K562 (cell line): ENCODE measurements around the gene TRDMT1. TPM values are rescaled to one million over a fixed set of nuclear protein-coding genes. Genes with fewer than 3 reads are reported as not detected.
A peak's percentile ranks its signal among the peaks of the same experiment; 100 is the strongest.

Experiments
- ARID4B ChIP-seq: sonication (generic); formaldehyde crosslinking; IDR thresholded peaks from 2 replicates; pipeline ENCODE4 v1.8.0; 2022; ENCODE audit warnings: mild to moderate bottlenecking, missing genetic modification reagents
- CCAR2 ChIP-seq: fragments of 200-400 bp; formaldehyde crosslinking; IDR thresholded peaks from 2 replicates; pipeline ENCODE4 v1.6.1; 2017; ENCODE audit warnings: mild to moderate bottlenecking, low read depth, low read length
- DIDO1 ChIP-seq: fragments of 450-650 bp; IDR thresholded peaks from 2 replicates; pipeline ENCODE4 v1.6.1; 2016; ENCODE audit warnings: low read depth, missing biosample characterization, missing genetic modification characterization
- FOXK2 ChIP-seq, 2 experiments: fragments of 450-650 bp; IDR thresholded peaks in 1 of 2; conservative IDR thresholded peaks in 1 of 2; 2 replicates each; pipeline ENCODE4 v1.6.1; 2016; ENCODE audit warnings: low read depth in 2 of 2, mild to moderate bottlenecking in 1 of 2
- HMG20A ChIP-seq: fragments of 450-650 bp; formaldehyde crosslinking; conservative IDR thresholded peaks from 2 replicates; pipeline ENCODE4 v1.4.0; 2020; ENCODE audit warnings: mild to moderate bottlenecking, mixed read lengths
- KDM1A ChIP-seq, 2 experiments: fragments of 450-650 bp; IDR thresholded peaks; 2 replicates each; pipeline ENCODE4 v1.6.1; 2016; ENCODE audit warnings: mild to moderate bottlenecking in 2 of 2
- MYNN ChIP-seq, 2 experiments: sonication (generic); formaldehyde crosslinking in 1 of 2; IDR thresholded peaks; 2 replicates each; pipeline versions ENCODE4 v1.5.0 to v1.6.1; 2016 to 2020; ENCODE audit warnings: antibody characterized with exemption in 1 of 2, missing genetic modification reagents in 1 of 2
- NONO ChIP-seq, 2 experiments: fragments of 200-400 bp in 1 of 2; fragments of 450-650 bp in 1 of 2; formaldehyde crosslinking in 1 of 2; IDR thresholded peaks; 2 replicates each; pipeline ENCODE4 v1.6.1; 2017; ENCODE audit warnings: low read depth in 2 of 2, mild to moderate bottlenecking in 2 of 2, moderate library complexity in 2 of 2, low read length in 1 of 2
- NR3C1 ChIP-seq: sonication (generic); formaldehyde crosslinking; IDR thresholded peaks from 2 replicates; pipeline ENCODE4 v1.8.1; 2022; ENCODE audit warnings: missing genetic modification reagents
- PHF8 ChIP-seq: fragments of 200-600 bp; sonication (generic); IDR thresholded peaks from 2 replicates; pipeline ENCODE4 v1.6.1; 2012; ENCODE audit warnings: mixed run types, mild to moderate bottlenecking, inconsistent platforms, low read length, moderate library complexity, borderline replicate concordance
- RAD21 ChIP-seq, 2 experiments: fragments of 250-450 bp in 1 of 2; fragments of 450-650 bp in 1 of 2; sonication (Bioruptor Pico) in 1 of 2; formaldehyde crosslinking in 1 of 2; IDR thresholded peaks in 1 of 2; conservative IDR thresholded peaks in 1 of 2; 2 replicates each; pipeline versions ENCODE4 v1.4.0 to v1.8.0; 2020 to 2022; ENCODE audit warnings: mild to moderate bottlenecking in 2 of 2, moderate library complexity in 1 of 2
- RUNX1 ChIP-seq: sonication (generic); IDR thresholded peaks from 2 replicates; pipeline ENCODE4 v1.6.1; 2016; ENCODE audit warnings: antibody characterized with exemption, low read depth
- SMARCB1 ChIP-seq: IDR thresholded peaks from 2 replicates; pipeline ENCODE4 v1.6.1; 2011; ENCODE audit warnings: improper control_type of control experiment, low read depth; ENCODE audit not compliant: insufficient read length
- SOX6 ChIP-seq: fragments of 450-650 bp; IDR thresholded peaks from 2 replicates; pipeline ENCODE4 v1.6.1; 2014; ENCODE audit warnings: mild to moderate bottlenecking
- ZC3H11A ChIP-seq: IDR thresholded peaks from 2 replicates; pipeline ENCODE4 v1.6.1; 2012; ENCODE audit warnings: low read depth, low read length, improper control_type of control experiment
- polyA plus RNA-seq, 8 experiments: library from polyadenylated mRNA; depleted of rRNA in 4 of 8; stranded (reverse) in 5 of 8; unstranded in 3 of 8; fragments of >200 nt; fragmentation: Nextera tagmentation in 2 of 8; fragmentation: Illumina TruSeq in 1 of 8; extraction: Ambion mirVana in 2 of 8; extraction: Trizol in 1 of 8; gene quantifications; 2 replicates each; pipeline versions ENCODE4 v1.2.1 to v1.2.3, GENCODE V29; 2011 to 2014; ENCODE audit warnings: inconsistent platforms in 1 of 8, missing spikeins in 1 of 8
- total RNA-seq, 7 experiments: library from RNA; depleted of rRNA in 6 of 7; stranded (reverse); fragments of >200 nt in 6 of 7; fragmentation: Illumina TruSeq in 2 of 7; extraction: Trizol in 2 of 7; gene quantifications; 2 replicates each; pipeline versions ENCODE4 v1.2.1 to v1.2.3, GENCODE V29; 2011 to 2021; ENCODE audit warnings: low replicate concordance in 1 of 7
- TF ChIP-seq, protein P1 (sequence below): fragments of 450-650 bp; formaldehyde crosslinking; IDR thresholded peaks from 2 replicates; pipeline ENCODE4 v1.4.0; 2022; ENCODE audit warnings: mild to moderate bottlenecking, moderate library complexity
- TF ChIP-seq, protein P2 (sequence below): fragments of 450-650 bp; IDR thresholded peaks from 2 replicates; pipeline ENCODE4 v1.6.1; 2016; ENCODE audit warnings: mild to moderate bottlenecking

TRDMT1 gene
- total and polyA plus RNA-seq, 9 of the 15 experiments (the other 6 are each of a cell fraction or from before 2014, with no cell fraction given): 5.4 to 12.6 (median 9.3) TPM

GRCh38 chr10:17228091-17229015, 26.9 kb upstream of the TRDMT1 start, which contains the start of gene VIM (continued):
- TF ChIP-seq ARID4B (no peak; the same call in 1 of the 2 replicates), SMARCB1 (no peak), FOXK2 (conservative IDR thresholded peaks at IDR 0.05 in 1 of 2, IDR thresholded peaks at IDR 0.05 in 1 of 2; ENCODE audit: low read depth in 2 of 2) (peak in 1 of 2 experiments; percentile 65; a peak in 1 of 4 replicates), NR3C1 (no peak), RUNX1 (peak; percentile 80), CCAR2 (no peak), DIDO1 (no peak), PHF8 (peak; percentile 53; the same call in 1 of the 2 replicates), HMG20A (CRISPR knock-in tag) (no peak), SOX6 (peak; percentile 77), NONO (IDR thresholded peaks at IDR 0.05; ENCODE audit: low read depth in 2 of 2, low read length in 1 of 2) (no peak), KDM1A (IDR thresholded peaks at IDR 0.05) (peak; percentile 97), RAD21 (CRISPR knock-in tag; conservative IDR thresholded peaks at IDR 0.05 in 1 of 2, IDR thresholded peaks at IDR 0.05 in 1 of 2) (peak in 1 of 2 experiments; percentile 14; a peak in 1 of 4 replicates), MYNN (IDR thresholded peaks at IDR 0.05) (peak; percentile 69), MYNN (CRISPR knock-in tag; IDR thresholded peaks at IDR 0.05) (no peak), ZC3H11A (no peak)
- TF ChIP-seq, protein P1, sequence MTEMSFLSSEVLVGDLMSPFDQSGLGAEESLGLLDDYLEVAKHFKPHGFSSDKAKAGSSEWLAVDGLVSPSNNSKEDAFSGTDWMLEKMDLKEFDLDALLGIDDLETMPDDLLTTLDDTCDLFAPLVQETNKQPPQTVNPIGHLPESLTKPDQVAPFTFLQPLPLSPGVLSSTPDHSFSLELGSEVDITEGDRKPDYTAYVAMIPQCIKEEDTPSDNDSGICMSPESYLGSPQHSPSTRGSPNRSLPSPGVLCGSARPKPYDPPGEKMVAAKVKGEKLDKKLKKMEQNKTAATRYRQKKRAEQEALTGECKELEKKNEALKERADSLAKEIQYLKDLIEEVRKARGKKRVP: no peak; the same call in 1 of the 2 replicates
- TF ChIP-seq, protein P2, sequence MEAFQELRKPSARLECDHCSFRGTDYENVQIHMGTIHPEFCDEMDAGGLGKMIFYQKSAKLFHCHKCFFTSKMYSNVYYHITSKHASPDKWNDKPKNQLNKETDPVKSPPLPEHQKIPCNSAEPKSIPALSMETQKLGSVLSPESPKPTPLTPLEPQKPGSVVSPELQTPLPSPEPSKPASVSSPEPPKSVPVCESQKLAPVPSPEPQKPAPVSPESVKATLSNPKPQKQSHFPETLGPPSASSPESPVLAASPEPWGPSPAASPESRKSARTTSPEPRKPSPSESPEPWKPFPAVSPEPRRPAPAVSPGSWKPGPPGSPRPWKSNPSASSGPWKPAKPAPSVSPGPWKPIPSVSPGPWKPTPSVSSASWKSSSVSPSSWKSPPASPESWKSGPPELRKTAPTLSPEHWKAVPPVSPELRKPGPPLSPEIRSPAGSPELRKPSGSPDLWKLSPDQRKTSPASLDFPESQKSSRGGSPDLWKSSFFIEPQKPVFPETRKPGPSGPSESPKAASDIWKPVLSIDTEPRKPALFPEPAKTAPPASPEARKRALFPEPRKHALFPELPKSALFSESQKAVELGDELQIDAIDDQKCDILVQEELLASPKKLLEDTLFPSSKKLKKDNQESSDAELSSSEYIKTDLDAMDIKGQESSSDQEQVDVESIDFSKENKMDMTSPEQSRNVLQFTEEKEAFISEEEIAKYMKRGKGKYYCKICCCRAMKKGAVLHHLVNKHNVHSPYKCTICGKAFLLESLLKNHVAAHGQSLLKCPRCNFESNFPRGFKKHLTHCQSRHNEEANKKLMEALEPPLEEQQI: 0 out of 2 replicates have a peak, but pooled peaks have one; percentile 15
